DLD1 (cell line): Measurements from ENCODE around the gene LRFN4.

Source experiments
- in situ Hi-C: cut with HindIII; loops from 2 replicates; pipeline ENCODE4 v1.10.0; 2017; ENCODE audit warnings: low sequenced_read_pairs

LRFN4 gene

DNA sequence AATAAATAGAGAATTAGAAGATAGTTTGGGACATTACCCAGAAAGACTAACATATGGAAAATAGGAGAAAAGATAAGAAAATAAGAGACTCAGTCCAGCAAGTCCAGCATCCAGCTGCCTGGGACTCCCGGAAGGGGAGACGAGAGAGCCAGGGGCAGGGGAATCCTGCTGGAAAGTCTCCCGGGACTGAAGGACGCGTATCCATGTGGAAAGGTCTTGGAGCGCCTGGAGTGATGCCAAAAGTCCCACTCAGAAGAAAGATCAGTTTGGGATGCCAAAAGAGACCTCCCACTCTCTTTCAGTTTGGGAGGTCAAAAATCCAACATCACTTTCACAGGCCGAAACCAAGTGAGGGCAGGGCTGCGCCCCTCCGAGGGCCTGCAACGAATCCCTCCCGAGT lies 30.7 kb downstream of the LRFN4 start:
- in situ Hi-C loops, result no loop called here

- in situ Hi-C loops, result no loop called here
Observed at GRCh38 chr11:66888282-66888681, 31.4 kb downstream of the LRFN4 start.

GRCh38 chr11:66889960-66890359 lies 33.1 kb downstream of the LRFN4 start:
- in situ Hi-C loops, result no loop called here

DNA sequence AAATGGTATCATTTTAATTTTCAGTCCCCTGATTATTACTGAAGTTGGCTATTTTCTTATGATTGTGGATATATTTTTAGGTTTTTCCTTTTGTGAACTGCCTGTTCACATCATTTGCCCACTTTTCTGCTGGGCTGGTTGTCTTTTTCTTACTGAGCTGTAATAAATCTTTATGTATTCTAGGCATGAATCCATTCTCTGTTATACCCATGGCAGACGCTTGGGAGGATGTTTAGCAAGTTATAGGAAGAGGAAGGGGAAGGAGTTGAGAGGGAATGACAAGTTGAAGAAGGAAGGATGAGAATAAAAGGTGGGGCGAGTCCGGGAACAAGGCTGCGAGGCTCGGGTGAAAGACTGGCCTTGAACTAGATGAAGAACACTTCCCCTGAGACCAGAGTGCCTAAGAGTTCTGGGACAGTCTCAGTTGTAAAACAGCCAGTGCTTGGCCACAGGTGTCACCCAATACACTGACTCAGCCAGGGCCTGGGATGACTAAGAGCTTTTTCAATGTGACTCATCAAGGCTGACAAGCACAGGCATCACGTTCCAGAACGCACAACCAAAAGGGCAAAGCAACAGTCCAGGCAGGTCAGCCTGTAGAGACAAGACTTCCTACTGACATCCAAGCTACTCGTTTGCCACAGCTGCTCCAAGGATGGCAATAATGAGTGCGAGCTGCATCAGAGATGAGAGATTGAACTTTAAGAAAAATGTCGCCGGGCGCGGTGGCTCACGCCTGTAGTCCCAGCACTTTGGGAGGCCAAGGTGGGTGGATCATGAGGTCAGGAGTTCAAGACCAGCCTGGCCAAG lies 35.2 kb downstream of the LRFN4 start:
- in situ Hi-C loops, result no loop called here

DNA sequence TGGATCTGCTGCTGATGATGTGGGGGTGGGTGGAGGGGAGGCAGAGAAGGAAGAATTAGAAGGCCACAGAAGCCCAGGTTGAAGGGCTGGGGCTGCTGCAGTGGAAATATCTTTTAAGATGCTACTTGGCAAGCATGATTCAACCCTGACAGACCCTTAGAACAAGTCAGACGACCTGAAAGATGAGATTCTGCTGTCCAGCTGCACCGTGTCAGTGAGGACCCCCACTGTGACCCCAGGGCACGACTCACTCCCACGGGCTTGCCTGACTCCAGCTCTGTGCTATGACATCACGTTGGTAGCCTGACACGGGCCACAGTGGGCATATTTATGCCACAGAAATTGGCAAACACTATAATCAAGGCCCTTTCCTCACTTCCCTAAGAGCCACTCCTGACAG lies 36.0 kb downstream of the LRFN4 start:
- in situ Hi-C loops, result no loop called here

GRCh38 chr11:66894141-66894540 lies 37.3 kb downstream of the LRFN4 start:
- in situ Hi-C loops, result no loop called here

DNA sequence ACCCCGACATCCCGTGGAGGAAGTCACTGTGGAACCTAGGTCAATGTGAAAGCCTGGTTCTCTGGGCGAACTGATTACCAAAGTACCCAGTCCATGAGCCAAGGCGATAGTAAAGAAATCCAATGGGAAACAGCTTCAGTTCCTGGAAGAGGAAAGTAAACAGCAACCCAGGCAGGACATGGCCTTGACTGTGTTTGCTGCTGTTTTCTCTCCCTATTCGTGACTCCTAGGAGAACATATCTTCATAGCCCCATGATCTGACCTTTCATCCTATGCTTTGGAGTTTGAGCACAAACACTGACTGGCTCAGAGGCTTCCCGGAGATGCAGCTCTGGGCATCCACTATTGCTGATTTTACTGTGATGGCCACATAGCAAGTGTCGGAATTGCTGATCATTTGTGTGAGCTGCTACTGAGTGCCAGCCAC lies 45.1 kb downstream of the LRFN4 start:
- in situ Hi-C loops, result no loop called here

- in situ Hi-C loops, result no loop called here
Observed at GRCh38 chr11:66902486-66903177, 45.8 kb downstream of the LRFN4 start.

GRCh38 chr11:66904055-66904454 lies 47.2 kb downstream of the LRFN4 start:
- in situ Hi-C loops, result no loop called here

GRCh38 chr11:66904561-66904960 lies 47.7 kb downstream of the LRFN4 start:
- in situ Hi-C loops, result no loop called here

DNA sequence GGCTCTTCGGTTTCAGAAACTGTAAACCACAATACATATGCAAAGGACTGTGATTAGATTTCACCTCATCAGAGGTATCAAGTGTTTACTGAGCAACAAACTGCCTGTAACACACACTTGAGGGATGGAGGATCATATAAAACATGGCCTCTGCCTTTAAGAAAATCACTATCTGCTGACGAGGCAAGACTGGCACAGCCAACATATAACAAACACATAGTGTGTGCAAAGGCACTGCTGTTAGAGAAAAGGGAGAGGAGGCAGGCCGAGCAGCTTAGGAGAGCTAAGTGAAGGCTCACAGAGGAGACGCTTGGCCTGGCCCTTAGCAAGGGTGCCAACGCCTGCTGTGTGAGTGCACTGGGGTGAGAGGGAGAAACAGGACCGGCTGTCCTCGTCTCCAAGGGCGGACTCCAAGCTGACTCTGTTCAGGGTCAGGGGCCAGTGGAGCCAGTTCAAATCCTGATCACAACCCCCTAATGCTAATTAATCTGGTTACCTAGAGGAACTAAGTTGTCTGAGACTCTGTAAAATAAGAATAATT lies 48.2 kb downstream of the LRFN4 start:
- in situ Hi-C loops, result no loop called here

DNA sequence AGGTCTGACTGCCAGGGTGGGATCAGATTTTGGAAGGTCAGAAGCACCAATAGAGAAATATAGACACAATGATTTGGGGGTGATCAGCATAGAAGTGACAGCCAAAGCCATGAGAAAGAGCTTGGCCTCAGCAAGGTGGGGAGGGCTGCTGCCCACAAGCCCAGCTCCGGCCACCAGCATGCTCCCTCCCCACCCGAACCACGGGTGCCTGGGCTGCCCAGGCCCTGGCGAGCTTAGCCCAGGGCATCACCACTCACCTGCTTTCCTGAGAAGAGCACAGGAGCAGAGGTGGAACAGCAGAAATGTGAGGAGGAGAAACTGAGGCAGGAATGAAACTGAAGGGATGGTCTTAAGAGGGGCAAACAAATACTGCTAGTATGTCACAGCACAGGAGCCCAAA lies 48.8 kb downstream of the LRFN4 start:
- in situ Hi-C loops, result no loop called here

- in situ Hi-C loops, result no loop called here
Observed at GRCh38 chr11:66906061-66906733, 49.3 kb downstream of the LRFN4 start.

- in situ Hi-C loops, result no loop called here
Observed at GRCh38 chr11:66907751-66908630, 51.1 kb downstream of the LRFN4 start.

GRCh38 chr11:66909181-66909580 lies 52.3 kb downstream of the LRFN4 start:
- in situ Hi-C loops, result no loop called here

GRCh38 chr11:66910016-66910415 lies 53.2 kb downstream of the LRFN4 start:
- in situ Hi-C loops, result no loop called here
